Body of pancreas (tissue), 4 donors: ENCODE results near the gene SYPL2.

Experiments
- CTCF ChIP-seq, 7 experiments: fragments of 450-650 bp in 4 of 7; fragments of 200-600 bp in 3 of 7; sonication (generic) in 3 of 7; IDR thresholded peaks; one replicate each; pipeline ENCODE4 v1.5.1; 2016 to 2019; ENCODE audit warnings: antibody characterized with exemption in 7 of 7
- POLR2A ChIP-seq, 3 donors: fragments of 450-650 bp; IDR thresholded peaks; one replicate each; pipeline ENCODE4 v1.6.1; 2016; ENCODE audit warnings: antibody characterized with exemption in 3 of 3, mild to moderate bottlenecking in 2 of 3

- TF ChIP-seq CTCF (IDR thresholded peaks at IDR 0.05) (no peak), POLR2A (IDR thresholded peaks at IDR 0.05) (no peak)
These were observed 64.2 kb downstream of the SYPL2 start for GRCh38 chr1:109530457-109531087.
